OCI-M2 (cell line): ENCODE results near the gene PFDN1.
A peak's percentile ranks its signal among the peaks of the same experiment; 100 is the strongest.
"Not testable (repeated sequence)": the region's sequence is repeated elsewhere in the genome, so short reads cannot be mapped to it uniquely, and the experiment has no call there.

Experiments used
- DNase-seq: peaks from one replicate; lab custom pipeline; 2025; ENCODE audit not compliant: unreplicated experiment; lab: John Stamatoyannopoulos, UW

PFDN1 gene

DNA sequence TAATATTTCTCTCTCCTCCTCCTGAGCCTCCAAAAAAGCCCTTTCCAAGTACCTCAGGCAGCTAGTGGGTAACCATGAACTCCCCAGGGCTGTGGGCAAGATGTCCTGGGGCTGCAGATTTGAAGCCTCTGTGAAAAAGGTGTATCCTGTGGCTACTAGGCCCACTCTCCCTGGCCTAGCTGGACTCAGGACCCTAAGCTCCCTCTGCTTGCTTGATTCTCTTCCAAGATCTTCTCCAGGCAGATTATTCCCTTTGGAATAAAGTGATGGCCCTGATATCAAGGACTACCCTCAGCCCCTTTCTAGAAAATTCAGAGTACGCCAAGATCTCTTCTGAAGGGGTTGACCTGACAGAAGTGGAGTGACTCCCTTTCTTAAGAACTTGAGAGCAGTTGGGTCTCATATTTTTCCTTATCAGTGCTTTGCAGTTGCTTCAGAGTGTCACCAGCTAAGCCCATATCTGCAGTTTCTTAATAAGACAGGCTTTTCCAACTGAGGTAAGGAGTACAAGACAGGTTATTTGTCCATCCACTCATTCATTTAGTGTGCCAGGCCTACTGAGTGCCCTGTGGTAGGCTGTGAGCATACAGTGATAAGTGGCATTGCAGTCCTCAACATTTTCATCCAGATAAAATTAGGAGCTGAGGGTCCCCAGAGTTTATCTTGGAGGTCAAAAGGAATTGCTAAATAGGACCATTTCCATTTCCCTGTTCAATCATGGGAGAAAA lies 85.4 kb downstream of the PFDN1 start:
- DNase-seq, result peak; percentile 71

DNA sequence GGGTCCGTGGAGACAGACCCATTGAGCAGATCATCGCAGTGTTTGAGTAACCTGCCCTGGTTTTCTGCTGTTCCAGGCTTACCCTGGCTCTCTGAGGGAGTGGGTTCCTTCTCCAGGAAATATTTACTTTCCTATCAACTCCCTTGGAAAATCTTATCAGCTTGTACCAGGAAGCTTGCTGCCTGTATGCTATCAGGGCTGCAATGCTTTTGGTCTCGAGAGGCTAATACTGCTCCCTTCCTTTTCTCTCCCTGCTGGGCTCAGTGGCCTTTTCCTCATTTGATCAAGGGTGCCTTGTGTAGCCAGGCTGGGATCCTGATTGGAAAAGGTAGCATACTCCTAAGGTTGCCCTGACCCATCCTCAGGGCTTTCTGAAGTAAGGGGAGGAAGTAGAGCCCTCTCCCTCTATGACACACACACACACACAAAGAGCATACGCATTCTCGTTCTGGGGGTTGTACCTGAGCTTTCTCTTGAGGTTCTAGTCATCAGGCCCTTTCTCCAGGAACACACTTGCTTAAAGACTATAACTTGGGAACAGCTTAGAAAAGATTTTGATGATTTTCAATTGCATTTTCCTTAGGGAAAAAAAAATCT lies 86.3 kb downstream of the PFDN1 start:
- no peak for DNase-seq

DNA sequence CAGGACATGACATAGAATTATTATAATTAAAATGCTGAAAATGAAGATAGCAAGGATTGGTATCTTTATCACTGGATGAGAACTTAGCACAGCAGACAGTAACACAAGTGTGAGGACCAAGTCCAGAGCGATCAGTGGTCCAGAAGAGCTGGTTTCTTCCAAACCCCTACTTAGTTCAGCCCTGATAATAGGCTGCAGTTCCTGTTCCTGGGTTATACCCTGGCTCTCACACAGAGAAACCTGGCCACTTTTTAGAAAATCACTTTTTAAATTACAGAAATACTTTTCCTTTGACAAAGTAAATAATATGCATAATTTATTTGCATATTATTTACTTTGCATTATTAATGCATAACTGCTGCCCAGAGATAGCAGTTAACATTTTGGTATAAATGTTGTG lies 87.6 kb downstream of the PFDN1 start:
- no peak for DNase-seq

DNA sequence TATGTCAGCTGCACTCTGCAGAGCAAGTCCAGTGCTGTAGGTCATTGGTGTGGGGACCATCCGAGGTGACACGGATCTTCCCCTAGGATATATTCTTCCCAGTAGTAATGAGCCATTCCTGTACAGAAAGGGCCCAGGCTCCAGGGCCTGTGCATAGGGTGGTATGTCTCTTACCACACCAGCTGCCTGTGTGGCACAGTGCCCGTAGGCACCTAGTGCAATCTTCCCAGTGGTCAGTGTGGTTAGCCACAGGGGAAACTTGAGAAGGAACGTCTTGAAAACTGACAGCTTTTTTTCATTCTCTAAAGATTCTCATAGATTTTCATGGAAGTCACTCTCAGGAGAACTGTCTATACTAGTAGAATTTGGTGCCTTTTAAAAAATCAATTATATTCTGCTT lies 88.1 kb downstream of the PFDN1 start:
- no peak for DNase-seq

DNA sequence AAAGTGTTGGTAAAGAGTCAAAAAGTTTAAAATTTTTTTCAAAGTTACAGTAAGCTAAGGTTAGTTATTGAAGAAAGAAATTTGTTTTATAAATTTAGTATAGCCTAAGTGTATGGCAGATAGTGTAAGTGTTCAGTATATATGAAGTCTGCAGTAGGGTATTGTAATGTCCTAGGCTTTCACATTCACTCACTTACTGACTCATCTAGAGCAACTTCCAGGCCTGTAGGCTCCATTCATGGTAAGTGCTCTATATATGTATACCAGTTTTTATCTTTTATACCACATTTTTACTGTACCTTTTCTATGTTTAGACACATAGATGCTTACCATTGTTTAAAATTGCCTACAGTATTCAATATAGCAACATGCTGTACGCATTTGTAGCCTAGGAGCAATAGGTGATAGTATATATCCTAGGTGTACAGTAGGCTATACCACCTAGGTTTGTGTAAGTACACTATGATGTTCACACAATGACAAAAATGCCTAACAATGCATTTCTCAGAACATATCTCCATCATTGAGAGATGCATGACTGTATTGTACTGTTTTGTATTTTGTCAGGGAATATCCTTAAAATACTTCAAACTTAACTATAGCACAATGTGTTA lies 89.4 kb downstream of the PFDN1 start:
- DNase-seq, result no peak

DNA sequence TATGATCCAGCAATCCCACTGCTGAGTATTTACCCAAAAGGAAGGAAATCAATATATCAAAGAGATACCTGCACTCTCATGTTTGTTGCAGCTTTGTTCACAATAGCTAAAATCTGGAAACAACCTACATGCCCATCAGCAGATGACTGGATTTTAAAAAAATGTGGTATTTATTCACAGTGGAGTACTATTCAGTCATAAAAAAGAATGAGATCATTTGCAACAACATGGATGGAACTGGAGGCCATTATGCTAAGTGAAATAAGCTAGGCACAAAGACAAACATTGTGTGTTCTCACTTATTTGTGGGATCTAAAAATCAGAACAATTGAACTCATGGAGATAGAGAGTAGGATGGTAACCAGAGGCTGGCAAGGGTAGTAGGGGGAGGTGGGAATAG lies 94.8 kb downstream of the PFDN1 start:
- DNase-seq, result no peak

DNA sequence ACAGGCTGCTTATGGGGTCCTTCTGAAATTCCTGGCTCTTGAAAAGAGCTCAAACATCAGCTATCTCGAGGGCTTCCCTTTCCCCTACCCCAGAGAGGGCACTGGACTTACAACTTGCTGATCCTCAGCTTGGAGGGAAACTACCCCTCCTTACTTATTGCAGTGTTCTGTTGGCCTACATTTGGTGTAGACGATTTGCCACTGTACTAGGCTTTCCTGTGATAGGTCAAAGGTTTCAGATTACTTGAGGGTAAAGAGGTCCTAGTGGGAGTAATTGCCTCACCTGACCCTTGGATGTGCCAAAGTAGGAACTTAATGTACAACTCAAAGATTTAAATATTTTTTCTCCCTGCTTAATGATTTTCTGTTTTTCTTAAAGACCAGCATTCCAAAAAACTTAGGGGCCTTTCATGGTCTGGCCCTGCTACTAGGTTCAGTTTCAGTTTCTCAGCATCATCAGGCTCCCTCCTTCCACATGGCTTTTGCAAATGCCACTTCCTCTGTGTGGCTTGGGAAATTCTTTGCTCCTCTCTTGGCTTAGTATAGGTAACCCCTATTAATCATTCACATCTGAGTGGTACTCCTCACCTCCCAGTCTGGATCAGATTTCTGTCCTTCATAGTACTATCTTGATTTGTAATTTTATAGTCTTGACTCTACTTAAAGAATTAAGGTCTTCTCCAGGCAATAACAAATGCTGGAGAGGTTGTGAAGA lies 95.5 kb downstream of the PFDN1 start:
- no peak for DNase-seq

DNA sequence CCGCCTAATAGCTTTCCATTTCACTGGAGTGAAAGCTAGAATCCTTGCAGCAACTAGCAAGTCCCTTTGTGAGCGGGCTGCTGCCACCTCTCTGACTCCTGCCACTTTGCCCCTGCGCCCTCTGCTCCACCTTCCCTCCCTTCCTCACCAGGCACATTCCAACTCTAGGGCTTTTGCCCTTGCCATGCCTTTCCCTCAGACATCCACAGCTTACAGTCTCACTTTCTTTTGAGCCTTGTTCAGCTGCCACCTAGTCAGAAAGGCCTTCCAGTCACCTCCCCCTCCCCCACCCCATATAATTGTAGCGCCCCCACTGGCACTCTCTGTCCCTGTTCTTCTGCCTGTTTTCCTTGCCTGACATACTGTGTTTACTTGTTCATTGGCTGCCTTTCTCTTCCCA lies 96.9 kb downstream of the PFDN1 start:
- DNase-seq, result no peak

DNA sequence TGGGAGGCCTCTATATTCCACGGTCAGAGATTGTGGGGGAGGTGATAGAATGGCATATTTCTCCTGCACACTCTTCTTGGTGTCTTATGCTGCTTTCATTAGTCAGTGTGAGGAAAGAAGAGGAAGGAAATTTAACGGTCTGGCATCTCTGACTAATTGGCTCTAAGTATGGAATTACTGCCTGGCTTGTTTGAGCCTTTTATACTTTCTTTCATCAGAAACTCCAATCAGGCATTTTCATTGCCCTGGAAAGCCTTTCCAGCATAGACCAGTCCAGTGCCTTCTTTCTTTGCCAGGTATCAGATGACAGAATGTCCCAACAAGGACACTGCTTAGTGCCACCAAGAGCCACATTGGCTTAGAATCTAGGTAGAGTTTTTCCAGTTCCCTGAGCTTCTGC lies 97.7 kb downstream of the PFDN1 start:
- no peak for DNase-seq

DNA sequence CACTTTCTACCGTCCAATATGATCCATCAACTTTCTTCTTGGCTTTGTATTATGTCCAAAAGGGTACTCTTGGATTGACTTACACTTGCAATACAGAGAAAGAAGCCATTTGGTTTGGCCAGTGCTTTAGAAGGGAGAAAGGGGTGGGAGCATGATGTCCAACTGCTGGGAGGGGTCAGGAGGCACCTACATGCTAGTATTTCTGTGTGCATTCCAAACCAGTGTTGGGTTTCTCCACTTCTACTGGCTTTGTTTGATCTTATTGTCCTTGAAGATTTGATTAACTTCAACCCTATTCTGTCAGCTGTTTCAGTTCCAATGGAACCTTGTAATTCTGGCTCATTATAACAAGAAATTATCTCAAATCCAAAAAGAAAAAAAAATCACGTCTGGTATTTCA lies 100.3 kb downstream of the PFDN1 start:
- DNase-seq, result no peak

DNA sequence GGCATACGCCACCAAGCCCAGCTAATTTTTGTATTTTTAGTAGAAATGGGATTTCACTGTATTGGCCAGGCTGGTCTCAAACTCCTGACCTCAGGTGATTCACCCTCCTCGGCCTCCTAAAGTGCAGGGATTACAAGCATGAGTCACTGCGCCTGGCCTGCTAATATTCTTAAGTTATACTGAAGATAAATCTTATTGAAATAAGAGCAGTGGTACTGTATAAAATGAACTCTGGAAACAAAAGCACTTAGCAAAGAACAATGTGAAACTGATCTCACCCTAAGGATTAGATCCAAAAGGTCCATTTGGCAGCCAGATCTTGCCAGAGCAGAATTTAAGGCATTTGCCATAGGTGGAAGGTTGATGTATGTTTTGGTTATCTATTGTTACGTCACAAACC lies 100.8 kb downstream of the PFDN1 start:
- DNase-seq, result no peak

DNA sequence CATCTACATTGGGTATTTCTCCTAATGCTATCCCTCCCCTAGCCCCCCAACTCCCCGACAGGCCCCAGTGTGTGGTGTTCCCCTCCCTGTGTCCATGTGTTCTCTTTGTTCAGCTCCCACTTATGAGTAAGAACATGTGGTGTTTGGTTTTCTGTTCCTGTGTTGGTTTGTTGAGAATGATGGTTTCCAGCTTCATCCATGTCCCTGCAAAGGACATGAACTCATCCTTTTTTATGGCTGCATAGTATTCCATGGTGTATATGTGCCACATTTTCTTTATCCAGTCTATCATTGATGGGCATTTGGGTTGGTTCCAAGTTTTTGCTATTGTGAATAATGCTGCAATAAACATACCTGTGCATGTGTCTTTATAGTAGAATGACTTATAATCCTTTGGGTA lies 104.0 kb downstream of the PFDN1 start:
- not testable (repeated sequence) for DNase-seq

DNA sequence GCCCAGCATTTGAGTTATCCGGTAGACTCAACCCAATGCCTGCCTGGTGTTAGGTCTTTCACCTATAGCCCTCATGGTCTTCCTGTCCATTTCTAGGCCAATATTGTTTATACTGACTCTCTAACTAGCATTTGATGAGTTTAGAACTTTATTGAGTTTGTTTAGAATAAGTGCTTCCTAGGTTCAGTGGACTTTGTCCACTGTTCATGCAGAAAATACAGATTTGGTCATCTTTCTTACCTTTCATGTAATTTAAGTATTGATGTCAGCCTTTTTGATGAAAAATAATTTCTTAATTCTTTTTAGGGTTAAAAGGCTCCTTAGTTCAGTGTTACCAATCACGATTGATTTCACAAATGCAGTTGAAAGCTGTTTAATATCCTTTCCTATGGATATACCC lies 105.9 kb downstream of the PFDN1 start:
- DNase-seq, result no peak

DNA sequence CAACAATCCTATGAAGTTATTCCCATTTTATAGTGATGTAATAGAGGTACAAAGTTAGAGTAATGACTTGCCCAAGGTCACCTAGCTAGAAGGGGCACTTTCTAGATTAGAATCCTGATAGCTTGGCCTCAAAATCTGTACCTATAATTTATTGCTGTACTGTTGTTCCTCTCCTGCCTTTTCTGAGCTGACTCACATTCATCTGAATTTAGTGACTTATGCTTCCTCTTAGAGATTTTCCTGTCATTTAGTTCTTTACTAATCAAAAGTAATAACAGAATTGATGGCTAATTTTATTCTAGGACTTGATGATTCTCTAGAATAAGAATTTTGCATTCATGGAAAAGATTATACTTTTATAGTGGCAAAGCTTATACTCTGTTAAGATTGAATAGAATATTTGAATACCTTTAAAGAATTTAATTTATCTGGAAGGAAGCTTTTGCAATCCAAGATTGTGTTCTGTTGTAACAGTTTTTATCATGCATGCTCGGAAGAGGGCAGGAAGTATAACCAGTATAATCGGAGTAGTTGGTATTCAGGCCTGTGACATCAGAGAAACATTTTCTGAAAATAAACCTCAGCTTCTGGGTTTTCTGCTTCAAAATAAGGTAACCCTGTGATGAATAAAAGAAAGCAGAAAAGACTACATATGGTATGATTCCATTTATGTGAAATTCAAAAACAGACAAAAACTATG lies 106.6 kb downstream of the PFDN1 start:
- no peak for DNase-seq
